Measurements from ENCODE around the gene DYNC1I1.

Gene DYNC1I1

DNA sequence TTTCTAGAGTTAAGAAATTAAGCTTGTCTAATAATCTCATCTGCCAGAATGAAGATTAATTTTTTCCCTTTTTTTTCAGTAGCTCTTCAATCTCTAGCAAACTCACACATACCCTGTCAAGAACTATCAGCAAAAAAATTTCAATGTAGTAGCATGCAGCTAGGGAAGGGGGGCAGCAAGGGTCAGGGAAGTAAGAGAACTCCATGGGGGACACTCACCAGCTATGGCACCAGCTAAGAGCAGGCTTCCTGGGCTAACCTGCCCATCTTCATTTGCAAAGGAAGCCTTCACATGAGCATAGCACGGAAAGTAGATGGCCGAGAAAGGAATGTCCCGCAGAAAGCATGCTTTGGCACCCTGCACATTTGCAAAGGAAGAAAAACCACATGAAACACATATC lies 359.2 kb downstream of the DYNC1I1 start:
- Histone ChIP-seq H3K27me3 (no peaks in the 10 kb centered on the region), H4K20me1 (no peaks in the 10 kb centered on the region)
- TF ChIP-seq Cebpa-rat (IDR thresholded peaks at IDR 0.05): no peak

DNA sequence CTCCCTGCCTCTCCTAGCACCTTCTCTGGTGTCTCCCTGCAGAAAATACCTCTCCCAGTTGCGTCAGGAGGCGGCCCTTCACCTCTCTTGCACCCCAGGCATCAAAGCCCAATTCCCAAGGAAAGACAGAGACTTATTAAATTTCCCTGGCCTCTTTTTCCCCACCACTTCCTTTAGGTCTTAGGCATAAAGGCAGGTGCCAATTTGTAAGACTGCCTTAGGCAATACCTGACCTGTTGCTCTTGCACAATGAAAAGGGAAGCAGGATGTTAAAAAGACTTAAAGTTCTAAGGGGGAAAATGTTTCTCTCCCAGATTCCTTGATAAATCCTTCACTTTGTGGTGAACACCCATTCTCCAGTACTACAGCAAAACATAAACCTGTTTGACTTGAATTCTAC lies 362.9 kb downstream of the DYNC1I1 start:
- no peaks in the 10 kb centered on the region for H3K4me1 ChIP-seq
- H3K9me3 ChIP-seq: no peaks in the 10 kb centered on the region
- no peak overlapping the region for H3K9ac ChIP-seq
- TF ChIP-seq Cebpa-rat (IDR thresholded peaks at IDR 0.05): no peak
- H3K27me3 ChIP-seq: no peaks in the 10 kb centered on the region
- H3K27ac ChIP-seq: no peak overlapping the region
- H3K4me2 ChIP-seq: no peak overlapping the region
- H3K36me3 ChIP-seq: peaks cover 18% of the 10 kb centered on the region; the same call in 1 of the 2 replicates
- no peak overlapping the region for H3K4me3 ChIP-seq
- no peaks in the 10 kb centered on the region for H4K20me1 ChIP-seq

More for the DNA sequence above, 359.2 kb downstream of the DYNC1I1 start:
- Histone ChIP-seq H3K27ac (no peak overlapping the region), H3K9me3 (no peaks in the 10 kb centered on the region), H3K9ac (no peak overlapping the region), H3K4me3 (no peak overlapping the region), H3K36me3 (peaks cover 20% of the 10 kb centered on the region; the same call in 1 of the 2 replicates), H3K4me1 (no peaks in the 10 kb centered on the region), H3K4me2 (no peak overlapping the region)

GRCh38 chr7:96136600-96137239 lies 364.4 kb downstream of the DYNC1I1 start:
- peaks cover 23% of the 10 kb centered on the region for H3K36me3 ChIP-seq
- no peaks in the 10 kb centered on the region for H4K20me1 ChIP-seq
- TF ChIP-seq Cebpa-rat (IDR thresholded peaks at IDR 0.05): no peak
- H3K27ac ChIP-seq: no peak overlapping the region
- H3K27me3 ChIP-seq: no peaks in the 10 kb centered on the region
- no peaks in the 10 kb centered on the region for H3K9me3 ChIP-seq
- no peaks in the 10 kb centered on the region for H3K4me1 ChIP-seq
- no peak overlapping the region for H3K4me2 ChIP-seq
- H3K9ac ChIP-seq: no peak overlapping the region
- no peak overlapping the region for H3K4me3 ChIP-seq

DNA sequence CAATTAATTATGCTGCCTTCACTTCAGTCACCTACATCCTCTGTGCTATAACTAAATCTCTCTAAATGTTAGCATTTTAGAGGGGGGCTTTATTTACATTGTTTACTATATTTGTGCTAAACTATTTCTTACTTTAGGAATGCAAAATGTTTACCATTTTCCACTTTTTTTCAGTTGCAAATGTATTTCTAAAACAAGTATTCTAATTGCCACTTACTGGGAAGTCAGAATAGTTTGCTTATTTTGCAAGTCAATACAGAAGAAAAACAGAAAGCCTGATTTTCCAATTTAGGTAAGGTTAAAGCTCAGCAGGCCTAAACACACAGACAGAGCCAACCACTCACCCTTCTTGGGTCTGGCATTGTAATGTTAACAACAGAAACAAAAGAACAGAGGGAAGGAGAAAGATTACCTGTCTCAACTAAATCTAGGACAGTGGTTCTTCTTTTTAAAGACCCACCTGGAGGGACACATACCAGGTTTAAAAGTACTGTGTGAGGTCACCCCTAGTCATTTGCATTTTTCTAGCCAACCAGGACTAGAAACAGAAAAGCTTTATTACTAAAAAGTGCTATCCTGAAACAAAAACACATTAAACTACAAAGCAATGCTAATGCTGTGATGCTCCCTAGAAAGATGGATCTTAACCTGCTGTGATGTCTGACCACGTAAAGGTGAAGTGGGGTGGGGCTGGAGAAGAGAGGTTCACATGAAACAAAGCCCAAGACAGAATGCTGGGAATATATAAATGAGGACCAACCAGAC lies 371.3 kb downstream of the DYNC1I1 start:
- H3K4me3 ChIP-seq: no peak overlapping the region
- peaks cover 23% of the 10 kb centered on the region for H3K36me3 ChIP-seq
- no peak overlapping the region for H3K9ac ChIP-seq
- H3K4me1 ChIP-seq: no peaks in the 10 kb centered on the region
- no peaks in the 10 kb centered on the region for H3K9me3 ChIP-seq
- no peaks in the 10 kb centered on the region for H4K20me1 ChIP-seq
- no peaks in the 10 kb centered on the region for H3K27me3 ChIP-seq
- no peak for TF ChIP-seq Cebpa-rat (IDR thresholded peaks at IDR 0.05)
- no peak overlapping the region for H3K4me2 ChIP-seq
- H3K27ac ChIP-seq: no peak overlapping the region

DNA sequence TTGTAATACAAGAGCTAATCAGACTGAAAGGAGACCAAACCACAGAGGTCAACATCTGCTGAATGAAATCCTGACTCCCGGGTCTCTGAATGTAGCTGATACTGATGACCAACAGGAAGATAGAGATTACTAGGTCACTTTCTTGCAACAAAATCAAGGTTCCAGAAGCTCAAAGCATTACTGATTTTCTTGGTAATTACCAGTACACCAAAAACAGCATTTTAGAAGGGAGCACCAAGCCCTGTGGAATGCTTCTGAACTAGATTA lies 371.8 kb downstream of the DYNC1I1 start:
- Histone ChIP-seq H3K4me2 (no peak overlapping the region), H3K9ac (no peak overlapping the region), H3K4me3 (no peak overlapping the region), H3K27ac (no peak overlapping the region), H3K27me3 (no peaks in the 10 kb centered on the region), H4K20me1 (no peaks in the 10 kb centered on the region), H3K4me1 (no peaks in the 10 kb centered on the region), H3K36me3 (peaks cover 23% of the 10 kb centered on the region), H3K9me3 (no peaks in the 10 kb centered on the region)
- TF ChIP-seq Cebpa-rat (IDR thresholded peaks at IDR 0.05): no peak
